ENCODE results near the gene CAPNS1. TPM values are rescaled to one million over a fixed set of nuclear protein-coding genes. Genes with fewer than 3 reads are reported as not detected.

Gene CAPNS1
- 100 to 1,000 TPM; 211 to 284 (median 266) TPM for total RNA-seq

- DNase-seq: peak; percentile 62
- Histone ChIP-seq H3K4me1 (peaks cover 26 to 64% (median 32%) of the 10 kb centered on the region in 3 donors), H3K36me3 (peaks cover 9 to 33% (median 19%) of the 10 kb centered on the region in 3 donors), H3K27ac (peak within 1 kb of the TSS; percentile 92 to 99 (median 99)), H3K27me3 (no peaks in the 10 kb centered on the region), H3K4me3 (peak within 1 kb of the TSS; percentile 68 to 88 (median 82)), H3K9me3 (no peaks in the 10 kb centered on the region)
- 0% methylated on average over 7 to 20 of the region's 75 CpGs for WGBS, 2 donors
- intact Hi-C loops (cut with DNase I): no loop called here
- TF ChIP-seq POLR2A (IDR thresholded peaks at IDR 0.05) (peak in 3 of 4 donors; percentile 96 to 98 (median 97)), CTCF (IDR thresholded peaks at IDR 0.05) (peak in 4 of 6 experiments; percentile 9 to 24 (median 22))
Measured at GRCh38 chr19:36139473-36140303, at the start of gene CAPNS1. Gene CAPNS1, plus strand, starts transcription at chr19:36140066. Its CDS starts 946 bp downstream, at chr19:36141012.

- no peaks in the 10 kb centered on the region for H3K27me3 ChIP-seq
Measured at GRCh38 chr19:36090910-36091695, 48.8 kb upstream of the CAPNS1 start.

GRCh38 chr19:36092566-36092965, 47.3 kb upstream of the CAPNS1 start:
- TF ChIP-seq POLR2A (IDR thresholded peaks at IDR 0.05): no peak
- TF ChIP-seq CTCF (IDR thresholded peaks at IDR 0.05): no peak
- intact Hi-C loops (cut with DNase I): no loop called here
- no peak for DNase-seq
- Histone ChIP-seq H3K36me3 (no peaks in the 10 kb centered on the region), H3K4me1 (peaks cover 0 to 12% (median 0%) of the 10 kb centered on the region in 3 donors), H3K9me3 (no peaks in the 10 kb centered on the region), H3K27me3 (no peaks in the 10 kb centered on the region), H3K4me3 (no peak overlapping the region), H3K27ac (no peak overlapping the region)
- 100% methylated on average over 4 of the region's 7 CpGs; no CpG with 5 or more reads in 1 of the 2 donors for WGBS, 2 donors

More at GRCh38 chr19:36090910-36091695, 48.8 kb upstream of the CAPNS1 start:
- Histone ChIP-seq H3K9me3 (no peaks in the 10 kb centered on the region), H3K27ac (peak overlapping the region in 1 of 4 donors; percentile 52), H3K4me3 (no peak overlapping the region), H3K4me1 (peaks cover 0 to 12% (median 0%) of the 10 kb centered on the region in 3 donors), H3K36me3 (no peaks in the 10 kb centered on the region)
- intact Hi-C loops (cut with DNase I): no loop called here
- no peak for DNase-seq
- WGBS, 2 donors: 38 to 72% methylated on average over 4 to 7 of the region's 13 CpGs
- TF ChIP-seq CTCF (IDR thresholded peaks at IDR 0.05) (no peak), POLR2A (IDR thresholded peaks at IDR 0.05) (no peak)

GRCh38 chr19:36093146-36093662, 46.7 kb upstream of the CAPNS1 start:
- intact Hi-C loops (cut with DNase I): no loop called here
- Histone ChIP-seq H3K27ac (no peak overlapping the region), H3K4me1 (peaks cover 0 to 12% (median 0%) of the 10 kb centered on the region in 3 donors), H3K4me3 (no peak overlapping the region), H3K27me3 (no peaks in the 10 kb centered on the region), H3K9me3 (no peaks in the 10 kb centered on the region), H3K36me3 (no peaks in the 10 kb centered on the region)
- WGBS, 2 donors: 88 to 93% methylated on average over 2 to 5 of the region's 5 CpGs
- DNase-seq: no peak
- TF ChIP-seq POLR2A (IDR thresholded peaks at IDR 0.05) (no peak), CTCF (IDR thresholded peaks at IDR 0.05) (no peak)
